Measurements from ENCODE around the gene CHD1L. TPM values are rescaled to one million over a fixed set of nuclear protein-coding genes. Genes with fewer than 3 reads are reported as not detected.

The CHD1L gene
- total and polyA plus RNA-seq, 2 experiments from 2014 or later = 29.8 to 43.9 TPM

GRCh38 chr1:147247656-147248238 lies 5.3 kb downstream of the CHD1L start (continued):
- TF ChIP-seq, protein P1, sequence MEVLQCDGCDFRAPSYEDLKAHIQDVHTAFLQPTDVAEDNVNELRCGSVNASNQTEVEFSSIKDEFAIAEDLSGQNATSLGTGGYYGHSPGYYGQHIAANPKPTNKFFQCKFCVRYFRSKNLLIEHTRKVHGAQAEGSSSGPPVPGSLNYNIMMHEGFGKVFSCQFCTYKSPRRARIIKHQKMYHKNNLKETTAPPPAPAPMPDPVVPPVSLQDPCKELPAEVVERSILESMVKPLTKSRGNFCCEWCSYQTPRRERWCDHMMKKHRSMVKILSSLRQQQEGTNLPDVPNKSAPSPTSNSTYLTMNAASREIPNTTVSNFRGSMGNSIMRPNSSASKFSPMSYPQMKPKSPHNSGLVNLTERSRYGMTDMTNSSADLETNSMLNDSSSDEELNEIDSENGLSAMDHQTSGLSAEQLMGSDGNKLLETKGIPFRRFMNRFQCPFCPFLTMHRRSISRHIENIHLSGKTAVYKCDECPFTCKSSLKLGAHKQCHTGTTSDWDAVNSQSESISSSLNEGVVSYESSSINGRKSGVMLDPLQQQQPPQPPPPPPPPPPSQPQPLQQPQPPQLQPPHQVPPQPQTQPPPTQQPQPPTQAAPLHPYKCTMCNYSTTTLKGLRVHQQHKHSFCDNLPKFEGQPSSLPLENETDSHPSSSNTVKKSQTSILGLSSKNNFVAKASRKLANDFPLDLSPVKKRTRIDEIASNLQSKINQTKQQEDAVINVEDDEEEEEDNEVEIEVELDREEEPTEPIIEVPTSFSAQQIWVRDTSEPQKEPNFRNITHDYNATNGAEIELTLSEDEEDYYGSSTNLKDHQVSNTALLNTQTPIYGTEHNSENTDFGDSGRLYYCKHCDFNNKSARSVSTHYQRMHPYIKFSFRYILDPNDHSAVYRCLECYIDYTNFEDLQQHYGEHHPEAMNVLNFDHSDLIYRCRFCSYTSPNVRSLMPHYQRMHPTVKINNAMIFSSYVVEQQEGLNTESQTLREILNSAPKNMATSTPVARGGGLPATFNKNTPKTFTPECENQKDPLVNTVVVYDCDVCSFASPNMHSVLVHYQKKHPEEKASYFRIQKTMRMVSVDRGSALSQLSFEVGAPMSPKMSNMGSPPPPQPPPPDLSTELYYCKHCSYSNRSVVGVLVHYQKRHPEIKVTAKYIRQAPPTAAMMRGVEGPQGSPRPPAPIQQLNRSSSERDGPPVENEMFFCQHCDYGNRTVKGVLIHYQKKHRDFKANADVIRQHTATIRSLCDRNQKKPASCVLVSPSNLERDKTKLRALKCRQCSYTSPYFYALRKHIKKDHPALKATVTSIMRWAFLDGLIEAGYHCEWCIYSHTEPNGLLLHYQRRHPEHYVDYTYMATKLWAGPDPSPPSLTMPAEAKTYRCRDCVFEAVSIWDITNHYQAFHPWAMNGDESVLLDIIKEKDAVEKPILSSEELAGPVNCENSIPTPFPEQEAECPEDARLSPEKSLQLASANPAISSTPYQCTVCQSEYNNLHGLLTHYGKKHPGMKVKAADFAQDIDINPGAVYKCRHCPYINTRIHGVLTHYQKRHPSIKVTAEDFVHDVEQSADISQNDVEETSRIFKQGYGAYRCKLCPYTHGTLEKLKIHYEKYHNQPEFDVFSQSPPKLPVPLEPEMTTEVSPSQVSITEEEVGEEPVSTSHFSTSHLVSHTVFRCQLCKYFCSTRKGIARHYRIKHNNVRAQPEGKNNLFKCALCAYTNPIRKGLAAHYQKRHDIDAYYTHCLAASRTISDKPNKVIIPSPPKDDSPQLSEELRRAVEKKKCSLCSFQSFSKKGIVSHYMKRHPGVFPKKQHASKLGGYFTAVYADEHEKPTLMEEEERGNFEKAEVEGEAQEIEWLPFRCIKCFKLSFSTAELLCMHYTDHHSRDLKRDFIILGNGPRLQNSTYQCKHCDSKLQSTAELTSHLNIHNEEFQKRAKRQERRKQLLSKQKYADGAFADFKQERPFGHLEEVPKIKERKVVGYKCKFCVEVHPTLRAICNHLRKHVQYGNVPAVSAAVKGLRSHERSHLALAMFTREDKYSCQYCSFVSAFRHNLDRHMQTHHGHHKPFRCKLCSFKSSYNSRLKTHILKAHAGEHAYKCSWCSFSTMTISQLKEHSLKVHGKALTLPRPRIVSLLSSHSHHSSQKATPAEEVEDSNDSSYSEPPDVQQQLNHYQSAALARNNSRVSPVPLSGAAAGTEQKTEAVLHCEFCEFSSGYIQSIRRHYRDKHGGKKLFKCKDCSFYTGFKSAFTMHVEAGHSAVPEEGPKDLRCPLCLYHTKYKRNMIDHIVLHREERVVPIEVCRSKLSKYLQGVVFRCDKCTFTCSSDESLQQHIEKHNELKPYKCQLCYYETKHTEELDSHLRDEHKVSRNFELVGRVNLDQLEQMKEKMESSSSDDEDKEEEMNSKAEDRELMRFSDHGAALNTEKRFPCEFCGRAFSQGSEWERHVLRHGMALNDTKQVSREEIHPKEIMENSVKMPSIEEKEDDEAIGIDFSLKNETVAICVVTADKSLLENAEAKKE (CRISPR knock-in tag; IDR thresholded peaks at IDR 0.05) = no peak

DNA sequence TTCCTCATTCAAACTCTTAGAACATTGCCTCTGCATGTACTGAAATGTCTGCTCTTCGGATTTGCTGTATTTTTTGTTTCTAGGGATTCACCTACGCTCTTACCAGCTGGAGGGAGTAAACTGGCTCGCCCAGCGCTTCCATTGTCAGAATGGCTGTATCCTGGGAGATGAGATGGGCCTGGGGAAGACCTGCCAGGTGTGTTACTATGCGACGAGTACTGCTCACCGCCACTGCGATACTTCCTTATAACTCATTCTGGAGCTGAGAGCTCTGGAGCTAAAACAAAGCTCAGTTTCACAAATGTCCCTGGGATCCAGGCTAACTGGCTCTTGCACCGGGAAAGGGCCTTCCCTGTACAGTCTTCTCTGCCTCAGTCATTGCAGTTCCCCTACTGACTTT lies 10.1 kb downstream of the CHD1L start:
- DNase-seq (ENCODE audit: low spot score) = no peak
- 0 out of 2 replicates have a peak, but pooled peaks cover 10% of the 10 kb centered on the region for H3K4me1 ChIP-seq (ENCODE audit: insufficient read depth)
- H3K27ac ChIP-seq (ENCODE audit: low read depth) = no peak overlapping the region
- no peak overlapping the region for H2AFZ ChIP-seq
- Mint-ChIP-seq H3K4me1 (peaks cover 22% of the 10 kb centered on the region), H3K4me3 (no peak overlapping the region), H3K27me3 (ENCODE audit: insufficient read depth, low read depth, poor library complexity) (peaks cover 2% of the 10 kb centered on the region), H3K36me3 (ENCODE audit: low read depth) (peaks cover 27% of the 10 kb centered on the region), H3K27ac (no peak overlapping the region), H3K9me3 (no peaks in the 10 kb centered on the region)
- no peaks in the 10 kb centered on the region; the same call in none of the 2 replicates for H4K20me1 ChIP-seq (replicated peaks; ENCODE audit: insufficient read depth)
- 0 out of 2 replicates have a peak, but pooled peaks cover 3% of the 10 kb centered on the region for H3K36me3 ChIP-seq (ENCODE audit: insufficient read depth)
- peaks cover 96% of the 10 kb centered on the region for H3K79me2 ChIP-seq (replicated peaks; ENCODE audit: insufficient read depth)
- no peak overlapping the region for H3K4me2 ChIP-seq
- H3F3A ChIP-seq (replicated peaks; ENCODE audit: low read depth) = no peaks in the 10 kb centered on the region; the same call in 1 of the 2 replicates
- H3K9me2 ChIP-seq (ENCODE audit: insufficient read depth) = no peaks in the 10 kb centered on the region
- no peak; the same call in 2 of the 3 replicates for ATAC-seq
- no peak for TF ChIP-seq CREB1 (CRISPR knock-in tag; IDR thresholded peaks at IDR 0.05; ENCODE audit: low read depth)
- TF ChIP-seq ZNF331 (CRISPR knock-in tag; IDR thresholded peaks at IDR 0.05; ENCODE audit: low read depth) = no peak
- TF ChIP-seq, protein P1 (CRISPR knock-in tag; IDR thresholded peaks at IDR 0.05) = no peak
- TF ChIP-seq ZNF114 (CRISPR knock-in tag; IDR thresholded peaks at IDR 0.05) = no peak
- no peak for TF ChIP-seq POLR2AphosphoS5 (IDR thresholded peaks at IDR 0.05; ENCODE audit: low read depth)
- no peaks in the 10 kb centered on the region for H3K27me3 ChIP-seq (ENCODE audit: insufficient read depth)
- no peak overlapping the region for H3K4me3 ChIP-seq

All from GM23338 (cell line).